Measurements from ENCODE around the gene FOSL1.

Gene FOSL1

GRCh38 chr11:65915821-65916251 is 15.6 kb upstream of the FOSL1 start:
- DNase-seq (ENCODE audit: insufficient read length, low spot score): no peak
- TF ChIP-seq POLR2A (IDR thresholded peaks at IDR 0.05; ENCODE audit: low read depth, low read length) (peak; percentile 43; the same call in 1 of the 2 replicates), SPI1 (IDR thresholded peaks at IDR 0.05; ENCODE audit: low read depth, low read length) (no peak)
- no peak for FAIRE-seq

GRCh38 chr11:65915101-65915820 is 15.1 kb upstream of the FOSL1 start:
- TF ChIP-seq TAF1 (IDR thresholded peaks at IDR 0.05; ENCODE audit: low read depth, low read length): no peak
- no peak for TF ChIP-seq SPI1 (IDR thresholded peaks at IDR 0.05; ENCODE audit: low read depth, low read length)
- no peak for TF ChIP-seq POU2F2 (IDR thresholded peaks at IDR 0.05; ENCODE audit: low read depth, low read length)
- DNase-seq (ENCODE audit: insufficient read length, low spot score): no peak
- no peak for FAIRE-seq

DNA sequence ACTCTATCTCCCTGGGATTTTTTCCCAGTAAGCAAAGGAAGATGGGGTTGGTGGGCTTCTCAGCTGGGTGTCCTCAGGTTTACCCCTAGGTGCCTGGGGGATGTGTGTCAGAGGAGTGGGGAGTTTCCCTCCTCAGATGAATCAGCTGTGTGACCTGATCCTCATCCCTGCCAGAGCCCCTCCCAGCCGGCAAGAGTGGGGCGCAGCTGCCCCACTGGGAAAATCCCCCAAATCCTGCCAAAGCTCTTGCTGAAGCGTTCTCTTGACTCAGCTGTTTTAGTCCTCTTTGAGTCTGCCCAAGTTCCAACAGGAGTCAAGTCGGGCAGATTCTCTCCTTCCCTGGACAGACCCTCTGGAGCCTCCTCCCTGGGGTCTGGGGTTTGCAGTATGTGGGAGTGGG is 12.7 kb upstream of the FOSL1 start:
- no peak for DNase-seq (ENCODE audit: insufficient read length, low spot score)
- FAIRE-seq: no peak
- TF ChIP-seq POLR2AphosphoS5 (IDR thresholded peaks at IDR 0.05; ENCODE audit: low read depth, low read length): no peak

- TF ChIP-seq SPI1 (IDR thresholded peaks at IDR 0.05; ENCODE audit: low read depth, low read length) (peak; percentile 76), POLR2AphosphoS5 (IDR thresholded peaks at IDR 0.05; ENCODE audit: low read depth, low read length) (no peak)
- FAIRE-seq (no peak), DNase-seq (ENCODE audit: insufficient read length, low spot score) (no peak)
Measured at GRCh38 chr11:65911682-65912568, 11.7 kb upstream of the FOSL1 start.

DNA sequence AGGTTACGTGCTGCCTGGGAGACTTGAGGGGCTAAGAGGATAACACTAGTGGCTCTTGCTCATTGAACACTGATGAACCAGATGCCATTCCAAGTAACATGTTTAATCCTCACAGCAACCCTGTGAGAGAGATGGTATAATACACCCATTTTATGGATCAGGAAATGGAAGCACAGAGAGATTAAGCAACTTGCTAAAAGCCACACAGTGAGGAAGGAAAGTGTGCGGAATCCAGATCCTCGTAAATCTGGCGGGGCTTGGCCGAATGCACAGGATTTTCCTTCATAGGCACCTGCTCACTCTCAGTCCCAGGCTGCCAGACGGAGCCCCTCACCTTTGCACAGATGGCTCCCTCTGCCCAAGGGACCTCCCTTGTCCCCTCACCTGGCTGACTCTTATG is 7.7 kb upstream of the FOSL1 start:
- DNase-seq (ENCODE audit: insufficient read length, low spot score): no peak
- no peak for FAIRE-seq
- TF ChIP-seq PAX5 (IDR thresholded peaks at IDR 0.05; ENCODE audit: insufficient read depth, low read length, severe bottlenecking): no peak
- no peak for TF ChIP-seq SPI1 (IDR thresholded peaks at IDR 0.05; ENCODE audit: low read depth, low read length)
- TF ChIP-seq POLR2A (IDR thresholded peaks at IDR 0.05; ENCODE audit: low read depth, low read length): no peak
- TF ChIP-seq TAF1 (IDR thresholded peaks at IDR 0.05; ENCODE audit: low read depth, low read length): no peak
- TF ChIP-seq POLR2AphosphoS5 (IDR thresholded peaks at IDR 0.05; ENCODE audit: low read depth, low read length): no peak
- TF ChIP-seq POU2F2 (IDR thresholded peaks at IDR 0.05; ENCODE audit: low read depth, low read length): no peak

DNA sequence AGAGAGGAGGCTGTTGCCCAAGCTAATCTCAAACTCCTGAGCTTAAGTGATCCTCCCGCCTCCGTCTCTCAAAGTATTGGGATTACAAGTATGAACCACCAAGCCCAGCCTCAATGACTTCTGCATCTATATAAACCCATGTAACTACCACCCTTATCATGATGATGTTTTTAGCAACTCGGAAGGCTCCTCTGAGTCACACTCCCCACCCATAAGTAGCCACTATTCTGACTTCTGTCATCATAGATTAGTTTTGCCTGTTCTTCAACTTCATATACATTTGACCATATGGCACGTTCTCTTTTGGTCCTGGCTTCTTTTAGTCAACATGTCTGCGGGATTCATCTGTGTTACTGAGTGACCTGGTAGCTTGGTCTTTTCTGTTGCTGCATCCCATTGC is 6.4 kb upstream of the FOSL1 start:
- TF ChIP-seq PAX5 (IDR thresholded peaks at IDR 0.05; ENCODE audit: insufficient read depth, low read length, severe bottlenecking) (no peak), POLR2AphosphoS5 (IDR thresholded peaks at IDR 0.05; ENCODE audit: low read depth, low read length) (no peak), POU2F2 (IDR thresholded peaks at IDR 0.05; ENCODE audit: low read depth, low read length) (no peak), SPI1 (IDR thresholded peaks at IDR 0.05; ENCODE audit: low read depth, low read length) (no peak), TAF1 (IDR thresholded peaks at IDR 0.05; ENCODE audit: low read depth, low read length) (no peak), POLR2A (IDR thresholded peaks at IDR 0.05; ENCODE audit: low read depth, low read length) (no peak)
- FAIRE-seq (no peak), DNase-seq (ENCODE audit: insufficient read length, low spot score) (no peak)

DNA sequence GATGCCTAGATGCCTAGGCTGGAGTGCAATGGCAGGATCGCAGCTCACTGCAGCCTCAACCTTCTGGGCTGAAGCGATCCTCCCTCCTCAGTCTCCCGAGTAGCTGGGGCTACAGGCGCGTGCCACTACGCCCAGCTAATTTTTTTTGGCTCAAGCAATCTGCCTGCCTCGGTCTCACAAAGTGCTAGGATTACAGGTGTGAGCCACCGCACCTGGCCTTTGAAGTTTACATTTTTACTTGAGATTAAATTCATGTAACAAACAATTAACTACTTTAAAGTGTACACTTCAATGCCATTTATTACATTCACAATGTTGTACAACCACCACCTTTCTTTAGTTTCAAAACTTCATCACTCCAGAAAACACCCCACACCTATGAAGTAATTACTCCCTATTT is 3.5 kb upstream of the FOSL1 start:
- TF ChIP-seq POU2F2 (IDR thresholded peaks at IDR 0.05; ENCODE audit: low read depth, low read length) (no peak), PAX5 (IDR thresholded peaks at IDR 0.05; ENCODE audit: insufficient read depth, low read length, severe bottlenecking) (no peak), POLR2AphosphoS5 (IDR thresholded peaks at IDR 0.05; ENCODE audit: low read depth, low read length) (no peak), TAF1 (IDR thresholded peaks at IDR 0.05; ENCODE audit: low read depth, low read length) (no peak)
- DNase-seq (ENCODE audit: insufficient read length, low spot score) (no peak), FAIRE-seq (no peak)

DNA sequence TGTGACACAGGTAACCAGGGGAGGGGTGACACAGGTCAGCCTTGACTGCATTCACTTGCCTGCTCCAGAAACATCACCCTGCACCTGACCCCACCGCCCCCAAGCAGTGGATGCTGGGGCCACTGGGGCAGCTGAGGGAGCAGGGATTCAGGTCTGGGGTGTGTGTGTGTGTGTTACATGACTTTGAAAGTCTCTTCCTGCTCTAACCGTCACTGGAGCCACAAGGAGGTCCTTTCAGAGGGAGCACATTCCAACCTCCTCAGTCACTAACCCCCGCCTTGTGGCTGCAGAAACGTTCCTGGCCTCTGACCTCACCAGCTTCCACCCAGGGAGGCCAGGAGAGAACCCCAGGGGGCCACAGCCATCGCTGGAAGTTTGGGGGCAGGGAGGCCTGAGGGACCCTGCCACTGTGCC is 2.9 kb upstream of the FOSL1 start:
- DNase-seq (ENCODE audit: insufficient read length, low spot score): no peak
- FAIRE-seq: no peak
- TF ChIP-seq SPI1 (IDR thresholded peaks at IDR 0.05; ENCODE audit: low read depth, low read length) (no peak), PAX5 (IDR thresholded peaks at IDR 0.05; ENCODE audit: insufficient read depth, low read length, severe bottlenecking) (no peak)

- no peak for FAIRE-seq
Measured at GRCh38 chr11:65900899-65901180, 652 bp upstream of the FOSL1 start.

GRCh38 chr11:65899356-65900124 is 648 bp downstream of the FOSL1 start:
- DNase-seq (ENCODE audit: insufficient read length, low spot score) (peak; percentile 53), FAIRE-seq (peak; percentile 20)
- TF ChIP-seq SPI1 (IDR thresholded peaks at IDR 0.05; ENCODE audit: low read depth, low read length): no peak
- TF ChIP-seq PAX5 (IDR thresholded peaks at IDR 0.05; ENCODE audit: insufficient read depth, low read length, severe bottlenecking): no peak
- no peak for TF ChIP-seq POLR2A (IDR thresholded peaks at IDR 0.05; ENCODE audit: low read depth, low read length)
- TF ChIP-seq POLR2AphosphoS5 (IDR thresholded peaks at IDR 0.05; ENCODE audit: low read depth, low read length): no peak
- TF ChIP-seq TAF1 (IDR thresholded peaks at IDR 0.05; ENCODE audit: low read depth, low read length): no peak
- TF ChIP-seq POU2F2 (IDR thresholded peaks at IDR 0.05; ENCODE audit: low read depth, low read length): no peak

More at GRCh38 chr11:65900899-65901180, 652 bp upstream of the FOSL1 start:
- DNase-seq (ENCODE audit: insufficient read length, low spot score): no peak
- TF ChIP-seq SPI1 (IDR thresholded peaks at IDR 0.05; ENCODE audit: low read depth, low read length) (no peak), POU2F2 (IDR thresholded peaks at IDR 0.05; ENCODE audit: low read depth, low read length) (no peak), POLR2A (IDR thresholded peaks at IDR 0.05; ENCODE audit: low read depth, low read length) (no peak), POLR2AphosphoS5 (IDR thresholded peaks at IDR 0.05; ENCODE audit: low read depth, low read length) (no peak), PAX5 (IDR thresholded peaks at IDR 0.05; ENCODE audit: insufficient read depth, low read length, severe bottlenecking) (no peak), TAF1 (IDR thresholded peaks at IDR 0.05; ENCODE audit: low read depth, low read length) (no peak)
